ENCODE data around the gene IQCH. TPM values are rescaled to one million over a fixed set of nuclear protein-coding genes. Genes with fewer than 3 reads are reported as not detected.
"Not testable (repeated sequence)": the region's sequence is repeated elsewhere in the genome, so short reads cannot be mapped to it uniquely, and the experiment has no call there.

IQCH gene
- total RNA-seq, 2 experiments from 2014 or later, result 0.98 to 1.9 TPM

DNA sequence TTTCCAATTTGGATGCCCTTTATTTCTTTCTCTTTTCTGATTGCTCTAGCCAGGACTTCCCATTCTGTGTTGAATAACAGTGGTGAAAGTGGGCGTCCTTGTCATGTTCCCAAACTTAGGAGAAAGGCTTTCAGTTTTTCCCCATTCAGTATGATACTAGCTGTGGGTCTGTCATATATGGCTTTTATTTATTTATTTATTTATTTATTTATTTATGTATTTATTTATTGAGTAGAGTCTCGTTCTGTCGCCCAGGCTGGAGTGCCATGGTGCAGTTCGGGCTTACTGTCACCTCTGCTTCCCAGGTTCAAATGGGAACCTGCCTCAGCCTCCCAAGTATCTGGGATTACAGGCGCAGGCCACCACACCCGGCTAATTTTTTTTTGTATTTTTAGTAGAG, 31.8 kb downstream of the IQCH start:
- not testable (repeated sequence) for DNase-seq

DNA sequence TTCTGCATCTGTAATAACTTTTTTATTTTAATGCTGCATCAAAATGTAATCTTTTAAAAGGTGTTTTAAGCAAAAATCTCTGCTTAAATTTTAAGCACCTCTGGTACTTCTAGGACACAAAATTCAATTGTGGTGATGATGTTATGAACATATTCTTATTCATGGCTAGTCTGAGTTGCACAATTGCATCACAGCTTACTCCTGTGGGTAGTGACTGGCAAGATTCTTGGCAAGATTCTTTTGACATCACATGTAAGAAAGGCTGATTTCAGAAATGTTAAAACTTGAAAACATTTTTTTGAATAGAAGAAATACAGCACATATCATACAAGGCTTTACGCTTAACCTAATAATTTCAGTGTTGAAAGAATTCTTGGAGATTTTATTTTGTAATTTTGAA, 35.7 kb downstream of the IQCH start:
- CTCF ChIA-PET, result no interaction called here
- H3K27ac Mint-ChIP-seq, result no peak overlapping the region

More for the DNA sequence above, 31.8 kb downstream of the IQCH start:
- H3K36me3 Mint-ChIP-seq; ATAC-seq; H3K27ac Mint-ChIP-seq; H3K4me1 Mint-ChIP-seq; CTCF ChIA-PET; H3K9me3 Mint-ChIP-seq (ENCODE audit: low read depth); H3K27me3 Mint-ChIP-seq; H3K4me3 Mint-ChIP-seq: not testable (repeated sequence)

DNA sequence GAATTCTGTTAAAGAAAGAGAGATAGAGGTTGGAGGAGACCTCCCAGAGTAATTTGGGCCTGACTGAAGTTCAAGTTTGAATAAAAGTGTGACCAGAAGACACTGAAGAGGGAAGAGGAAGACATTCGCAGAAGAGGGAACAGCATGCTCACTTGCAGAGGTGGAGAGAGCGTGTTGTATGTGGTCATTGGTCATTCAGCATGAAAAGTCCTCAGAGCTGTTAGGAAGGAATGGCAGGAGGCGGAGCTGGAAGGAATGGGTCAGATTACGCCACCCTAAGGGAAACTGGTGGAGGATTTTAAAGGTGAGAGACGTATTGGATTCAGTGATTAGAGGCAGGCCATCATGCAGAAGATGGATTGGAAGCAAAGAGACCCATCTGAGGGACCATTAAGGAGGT, 41.6 kb downstream of the IQCH start:
- peaks cover 2% of the 10 kb centered on the region for H3K4me1 Mint-ChIP-seq
- ATAC-seq (no peak), DNase-seq (no peak)
- H3K27ac Mint-ChIP-seq, result no peak overlapping the region
- CTCF ChIA-PET, result no interaction called here
- no peaks in the 10 kb centered on the region for H3K9me3 Mint-ChIP-seq (ENCODE audit: low read depth)
- H3K27me3 Mint-ChIP-seq, result peaks cover 11% of the 10 kb centered on the region
- H3K4me3 Mint-ChIP-seq, result no peak overlapping the region
- no peaks in the 10 kb centered on the region for H3K36me3 Mint-ChIP-seq

More for the DNA sequence above, 35.7 kb downstream of the IQCH start:
- Mint-ChIP-seq H3K4me1 (no peaks in the 10 kb centered on the region), H3K27me3 (peaks cover 5% of the 10 kb centered on the region), H3K36me3 (peaks cover 2% of the 10 kb centered on the region), H3K4me3 (no peak overlapping the region), H3K9me3 (ENCODE audit: low read depth) (no peaks in the 10 kb centered on the region)
- DNase-seq (no peak), ATAC-seq (no peak)

DNA sequence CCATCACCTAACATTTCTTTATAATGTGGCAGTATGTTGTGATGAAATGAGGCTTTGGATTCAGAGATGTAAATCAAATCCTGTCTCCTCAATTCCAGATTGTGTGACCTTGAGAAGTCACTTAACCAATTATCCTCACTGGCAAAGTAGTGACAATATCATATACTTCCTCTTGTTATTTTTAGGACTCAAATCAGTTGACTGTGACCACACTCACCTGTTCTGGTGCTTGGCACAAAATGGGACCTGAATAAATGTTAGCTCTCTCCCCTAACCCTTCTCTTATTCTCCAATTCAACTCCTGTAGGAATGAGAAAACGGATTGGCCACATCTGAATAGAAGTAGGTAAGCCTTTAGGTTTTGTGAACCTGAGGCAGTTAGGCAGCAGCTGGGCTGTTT, 42.1 kb downstream of the IQCH start:
- Mint-ChIP-seq H3K4me3 (no peak overlapping the region), H3K4me1 (peaks cover 2% of the 10 kb centered on the region), H3K27me3 (peaks cover 11% of the 10 kb centered on the region), H3K9me3 (ENCODE audit: low read depth) (no peaks in the 10 kb centered on the region), H3K36me3 (no peaks in the 10 kb centered on the region), H3K27ac (no peak overlapping the region)
- no peak for DNase-seq
- CTCF ChIA-PET, result interaction anchor here (1.1 kb wide), 1 partner anchor 350 kb away, joined by 3 read pairs; no protein-coding TSS in a partner anchor
- ATAC-seq, result no peak

DNA sequence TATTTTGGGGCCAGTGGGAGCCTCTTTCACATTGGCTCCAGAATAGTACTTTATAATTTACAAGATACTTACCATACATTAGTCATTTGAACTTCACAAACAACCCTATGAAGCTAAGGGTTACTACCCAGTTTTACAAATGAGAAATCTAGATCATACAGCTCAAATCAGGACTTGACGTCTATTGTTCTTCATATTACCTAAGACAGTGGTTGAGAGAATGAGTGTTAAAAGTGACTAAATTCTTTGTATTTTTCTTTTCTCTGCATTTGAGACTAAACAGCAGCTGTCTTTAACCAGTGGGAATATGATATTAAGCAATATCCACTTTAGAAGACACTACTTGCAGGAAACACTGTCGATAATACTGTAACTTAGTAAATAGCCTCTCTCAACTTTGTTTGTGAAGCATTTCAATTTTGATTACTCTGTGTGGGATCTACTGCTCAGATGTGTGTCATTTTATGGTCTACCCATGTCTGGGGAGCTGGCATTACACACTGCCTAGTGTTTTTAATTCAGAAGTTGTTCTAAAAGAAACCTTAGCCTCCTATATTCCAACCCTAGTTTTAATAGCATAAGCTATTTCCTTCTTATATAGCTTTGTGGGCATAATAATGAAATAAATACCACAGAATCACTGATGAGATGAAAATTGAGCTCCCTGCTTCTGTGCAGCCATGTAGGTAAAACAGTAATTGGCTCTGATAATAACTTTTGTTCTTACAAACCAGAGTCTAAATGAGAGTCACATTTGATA, 45.9 kb downstream of the IQCH start:
- no peak overlapping the region for H3K27ac Mint-ChIP-seq

DNA sequence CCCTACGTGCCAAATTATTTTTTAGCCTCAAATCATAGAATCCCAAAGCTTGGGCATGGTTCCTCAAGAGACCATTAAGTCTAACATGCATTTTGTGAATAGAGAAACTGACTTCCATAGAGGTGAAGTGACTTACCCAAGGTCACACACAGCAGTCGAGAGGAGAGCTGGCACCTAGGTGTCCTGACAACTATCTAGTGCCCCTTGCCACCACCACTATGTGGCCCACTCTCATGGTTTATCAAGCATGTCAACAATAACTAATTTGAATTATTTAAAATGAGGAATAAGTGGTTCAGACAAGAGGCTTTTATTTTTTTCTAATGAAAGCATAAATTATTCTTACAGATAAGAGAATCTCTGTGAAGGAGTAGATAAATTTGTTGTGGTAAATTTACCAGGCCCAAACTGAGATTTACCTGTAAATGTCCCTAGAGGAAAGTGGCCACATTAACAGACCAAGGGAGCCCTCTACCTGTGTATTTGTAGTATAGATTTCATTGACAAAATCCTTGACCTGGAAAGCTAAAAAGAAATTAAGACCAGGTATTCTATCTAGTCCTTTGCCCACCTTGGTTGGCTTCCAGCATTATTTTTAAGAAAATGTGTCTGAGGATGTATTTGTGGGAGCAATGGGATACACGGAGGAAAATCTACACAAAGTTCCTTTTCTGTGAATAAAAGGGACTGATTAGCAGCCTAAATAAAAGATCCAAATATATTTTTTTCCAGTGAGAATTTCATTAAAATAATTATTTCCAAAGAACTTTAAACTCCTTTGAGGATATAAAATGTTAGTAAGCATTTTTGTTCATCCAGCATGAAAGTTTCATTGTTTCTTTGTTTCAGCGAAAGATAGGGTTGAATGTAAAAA, 49.1 kb downstream of the IQCH start:
- DNase-seq (no peak), ATAC-seq (peak; percentile 53)
- CTCF ChIA-PET, result interaction anchor here (0.6 to 7.1 kb wide), 10 partner anchors 13 to 532 kb away, joined by 3 to 87 read pairs (median 4); no protein-coding TSS in a partner anchor
- Mint-ChIP-seq H3K4me1 (peaks cover 15% of the 10 kb centered on the region), H3K27ac (no peak overlapping the region), H3K4me3 (no peak overlapping the region), H3K9me3 (ENCODE audit: low read depth) (no peaks in the 10 kb centered on the region), H3K27me3 (peaks cover 20% of the 10 kb centered on the region), H3K36me3 (no peaks in the 10 kb centered on the region)

More for the DNA sequence above, 45.9 kb downstream of the IQCH start:
- Mint-ChIP-seq H3K36me3 (no peaks in the 10 kb centered on the region), H3K4me1 (peaks cover 4% of the 10 kb centered on the region), H3K9me3 (ENCODE audit: low read depth) (no peaks in the 10 kb centered on the region), H3K4me3 (no peak overlapping the region), H3K27me3 (peaks cover 12% of the 10 kb centered on the region)
- DNase-seq (no peak), ATAC-seq (no peak)
- CTCF ChIA-PET, result interaction anchor here (0.6 to 7.1 kb wide), 5 partner anchors 27 to 534 kb away, joined by 3 to 87 read pairs (median 3); no protein-coding TSS in a partner anchor

DNA sequence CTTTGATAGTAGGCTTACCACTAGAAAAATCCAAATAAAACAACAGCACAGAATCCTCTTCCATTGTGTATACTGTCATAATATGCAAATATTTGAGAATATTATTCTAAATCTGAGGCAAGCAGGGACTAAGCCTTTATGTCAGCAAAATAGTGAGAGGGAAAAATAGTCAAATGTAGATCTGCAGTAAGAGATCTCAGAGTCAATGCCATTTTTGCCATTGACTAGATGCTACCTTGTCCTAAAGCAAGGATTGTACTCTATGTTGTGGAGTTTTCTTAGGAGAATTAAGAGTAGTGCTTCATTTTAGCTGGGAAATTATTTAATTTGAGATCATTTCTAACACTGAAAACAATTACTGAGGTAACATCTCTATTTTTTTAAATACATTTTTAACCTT, 50.2 kb downstream of the IQCH start:
- Mint-ChIP-seq H3K27me3 (peaks cover 25% of the 10 kb centered on the region), H3K4me1 (peaks cover 15% of the 10 kb centered on the region), H3K4me3 (no peak overlapping the region), H3K27ac (no peak overlapping the region), H3K9me3 (ENCODE audit: low read depth) (no peaks in the 10 kb centered on the region), H3K36me3 (no peaks in the 10 kb centered on the region)
- ATAC-seq (no peak), DNase-seq (no peak)
- CTCF ChIA-PET, result interaction anchor here (1.5 to 7.1 kb wide), 6 partner anchors 12 to 531 kb away, joined by 4 to 87 read pairs (median 10); no protein-coding TSS in a partner anchor

DNA sequence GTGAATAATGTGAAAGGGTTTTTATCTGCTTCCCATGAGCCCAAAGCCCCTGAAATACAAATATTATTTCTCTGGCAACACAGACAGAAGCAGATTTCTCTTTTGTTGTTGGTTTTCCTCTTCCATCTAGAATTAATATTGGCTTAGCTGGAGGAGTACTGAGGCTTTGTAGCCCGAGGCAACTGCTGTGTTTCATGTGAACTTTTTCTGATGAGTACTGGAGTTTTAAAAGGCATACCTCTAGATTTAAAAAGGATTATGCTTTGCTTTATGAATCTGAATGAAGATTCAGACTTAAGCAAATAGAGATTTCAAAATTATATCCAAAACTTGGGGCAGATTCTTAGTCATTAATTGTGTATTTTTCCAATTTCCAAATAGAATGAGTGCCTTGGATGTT, 50.9 kb downstream of the IQCH start:
- Mint-ChIP-seq H3K4me1 (peaks cover 13% of the 10 kb centered on the region), H3K4me3 (no peak overlapping the region), H3K9me3 (ENCODE audit: low read depth) (no peaks in the 10 kb centered on the region), H3K27me3 (peaks cover 21% of the 10 kb centered on the region), H3K27ac (no peak overlapping the region), H3K36me3 (no peaks in the 10 kb centered on the region)
- CTCF ChIA-PET, result interaction anchor here (3.8 to 7.1 kb wide), 2 partner anchors 358 to 363 kb away, joined by 23 to 87 read pairs; no protein-coding TSS in a partner anchor
- no peak for DNase-seq
- no peak for ATAC-seq

DNA sequence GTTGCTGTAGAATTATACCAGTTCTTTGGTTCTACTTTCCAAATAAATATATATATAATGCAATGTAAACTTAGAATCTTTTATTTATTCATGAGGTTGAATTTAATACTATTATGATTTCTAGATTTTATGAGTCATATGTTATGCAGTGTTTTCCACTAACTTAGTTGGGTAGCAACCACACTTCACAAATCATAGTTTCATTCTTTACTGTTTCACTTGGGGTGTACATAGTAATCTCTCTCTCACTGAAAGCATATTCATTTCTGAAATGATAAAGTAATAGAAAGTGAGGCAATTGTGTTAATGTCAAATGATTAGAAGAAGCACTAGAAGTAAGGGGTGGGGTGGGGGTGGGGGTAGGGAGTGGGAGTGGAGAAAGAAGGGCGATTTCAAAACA, 52.6 kb downstream of the IQCH start:
- CTCF ChIA-PET, result no interaction called here
- DNase-seq (no peak), ATAC-seq (peak; percentile 87)
- no peaks in the 10 kb centered on the region for H3K36me3 Mint-ChIP-seq
- H3K4me3 Mint-ChIP-seq, result no peak overlapping the region
- no peaks in the 10 kb centered on the region for H3K9me3 Mint-ChIP-seq (ENCODE audit: low read depth)
- peaks cover 11% of the 10 kb centered on the region for H3K4me1 Mint-ChIP-seq
- peaks cover 20% of the 10 kb centered on the region for H3K27me3 Mint-ChIP-seq
- no peak overlapping the region for H3K27ac Mint-ChIP-seq

DNA sequence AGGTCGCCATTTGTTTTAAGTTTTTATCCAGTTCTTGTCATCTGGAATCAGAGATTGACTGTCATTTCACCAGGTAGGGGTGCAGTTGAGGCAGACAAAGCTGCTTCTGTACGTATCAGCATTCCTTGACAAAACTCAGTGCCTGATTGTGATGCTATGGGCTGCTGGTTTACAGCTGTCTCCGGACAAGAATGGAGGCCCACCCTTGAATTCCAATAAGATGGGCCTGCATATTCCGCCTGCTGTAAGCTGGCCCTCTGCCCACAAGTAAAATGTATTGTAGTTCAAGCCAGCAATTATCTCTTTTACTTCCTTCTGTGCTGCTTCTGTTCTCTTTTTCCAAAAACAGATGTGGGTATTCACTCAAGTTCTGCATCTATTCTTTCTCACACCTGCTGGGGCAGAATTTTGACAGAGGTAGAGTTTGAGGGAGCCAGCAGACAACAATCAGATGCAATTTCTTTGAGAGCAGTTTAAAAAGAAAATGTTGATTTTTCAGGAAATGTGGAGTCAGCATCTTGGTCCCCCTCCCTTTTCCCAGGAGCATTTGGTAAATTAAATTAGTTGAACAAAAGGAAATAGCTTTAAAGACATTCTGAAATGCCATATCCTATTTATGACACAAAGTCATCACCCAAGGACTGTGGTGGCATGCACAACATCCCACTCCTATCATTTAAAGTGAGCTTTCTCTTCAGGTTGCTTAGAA, 53.5 kb downstream of the IQCH start:
- CTCF ChIA-PET, result interaction anchor here (1.1 to 1.7 kb wide), 2 partner anchors 125 to 362 kb away, joined by 3 read pairs; no protein-coding TSS in a partner anchor
- peaks cover 11% of the 10 kb centered on the region for H3K4me1 Mint-ChIP-seq
- H3K36me3 Mint-ChIP-seq, result no peaks in the 10 kb centered on the region
- H3K27ac Mint-ChIP-seq, result no peak overlapping the region
- no peaks in the 10 kb centered on the region for H3K9me3 Mint-ChIP-seq (ENCODE audit: low read depth)
- ATAC-seq (no peak), DNase-seq (no peak)
- peaks cover 20% of the 10 kb centered on the region for H3K27me3 Mint-ChIP-seq
- no peak overlapping the region for H3K4me3 Mint-ChIP-seq

DNA sequence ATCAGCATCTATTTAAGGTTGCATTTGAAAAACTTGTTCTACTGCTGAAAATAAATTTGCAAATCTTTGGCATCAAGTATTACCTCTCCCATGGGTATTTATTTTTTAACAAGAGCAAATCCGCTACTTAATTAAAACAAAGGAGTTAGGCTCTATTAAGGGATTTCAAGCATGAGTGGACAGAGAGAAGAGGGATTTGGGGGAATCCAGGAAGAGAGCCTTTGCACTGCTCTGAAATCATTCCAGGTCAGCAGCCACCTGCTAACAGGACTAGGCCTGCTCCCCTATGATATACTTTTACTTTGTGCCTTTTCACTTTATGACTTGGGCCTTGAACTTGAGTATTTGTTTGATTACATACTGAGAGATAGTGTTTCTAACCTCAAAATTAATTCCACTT, 57.1 kb downstream of the IQCH start:
- no peak for ATAC-seq
- H3K4me3 Mint-ChIP-seq, result no peak overlapping the region
- no peak for DNase-seq
- H3K9me3 Mint-ChIP-seq (ENCODE audit: low read depth), result no peaks in the 10 kb centered on the region
- peaks cover 9% of the 10 kb centered on the region for H3K4me1 Mint-ChIP-seq
- H3K27me3 Mint-ChIP-seq, result peaks cover 13% of the 10 kb centered on the region
- H3K27ac Mint-ChIP-seq, result no peak overlapping the region
- CTCF ChIA-PET, result interaction anchor here (1.5 kb wide), 1 partner anchor 365 kb away, joined by 4 read pairs; no protein-coding TSS in a partner anchor
- no peaks in the 10 kb centered on the region for H3K36me3 Mint-ChIP-seq

DNA sequence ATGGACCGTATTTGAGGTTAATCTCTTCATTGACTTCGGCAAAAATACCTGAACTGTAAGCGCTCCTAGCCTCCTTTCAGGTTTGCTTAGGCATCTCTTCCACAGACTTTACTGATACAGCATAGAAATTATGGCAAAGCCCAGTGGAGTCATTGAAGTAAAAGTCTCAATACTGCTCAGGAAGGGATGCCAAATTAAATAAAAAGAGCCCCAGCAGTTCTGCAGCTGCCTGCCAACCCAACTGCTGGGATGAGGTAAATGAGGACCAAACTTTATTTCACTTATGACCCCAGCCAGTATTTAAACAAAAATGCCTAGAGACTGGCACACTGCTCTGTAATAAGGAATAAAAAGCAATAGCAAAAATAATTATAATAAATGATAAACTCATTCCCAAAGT, 65.4 kb downstream of the IQCH start:
- CTCF ChIA-PET, result no interaction called here
- Mint-ChIP-seq H3K9me3 (ENCODE audit: low read depth) (no peaks in the 10 kb centered on the region), H3K27ac (no peak overlapping the region), H3K36me3 (no peaks in the 10 kb centered on the region), H3K4me1 (no peaks in the 10 kb centered on the region), H3K4me3 (no peak overlapping the region), H3K27me3 (peaks cover 44% of the 10 kb centered on the region)
- ATAC-seq (no peak), DNase-seq (no peak)

DNA sequence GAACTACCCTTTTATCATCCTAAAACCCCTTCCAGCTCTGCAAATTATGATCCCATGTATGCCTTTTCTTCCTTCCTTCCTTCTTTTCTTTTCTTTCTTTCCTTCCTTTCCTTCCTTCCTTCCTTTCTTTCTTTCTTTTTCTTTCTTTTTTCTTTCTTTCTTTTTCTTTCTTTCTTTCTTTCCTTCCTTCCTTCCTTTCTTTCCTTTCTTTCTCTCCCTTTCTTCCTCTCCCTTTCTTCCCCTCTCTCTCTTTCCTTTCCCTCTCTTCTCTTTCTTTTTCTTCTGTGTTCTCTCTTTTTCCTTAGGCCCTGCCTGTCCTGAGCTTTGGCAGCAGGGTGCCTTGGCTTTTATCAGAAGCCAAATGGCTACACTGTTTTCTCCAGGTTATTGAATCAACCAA, 66.8 kb downstream of the IQCH start:
- H3K9me3 Mint-ChIP-seq (ENCODE audit: low read depth), result no peaks in the 10 kb centered on the region
- no peak overlapping the region for H3K4me3 Mint-ChIP-seq
- DNase-seq, result no peak
- peaks cover 2% of the 10 kb centered on the region for H3K36me3 Mint-ChIP-seq
- peaks cover 41% of the 10 kb centered on the region for H3K27me3 Mint-ChIP-seq
- CTCF ChIA-PET, result no interaction called here
- no peak for ATAC-seq
- no peaks in the 10 kb centered on the region for H3K4me1 Mint-ChIP-seq
- H3K27ac Mint-ChIP-seq, result no peak overlapping the region
